ENCODE data around the gene SIGLEC12. TPM values are rescaled to one million over a fixed set of nuclear protein-coding genes. Genes with fewer than 3 reads are reported as not detected.
A peak's percentile ranks its signal among the peaks of the same experiment; 100 is the strongest.
"Not testable (repeated sequence)": the region's sequence is repeated elsewhere in the genome, so short reads cannot be mapped to it uniquely, and the experiment has no call there.

The SIGLEC12 gene
- total RNA-seq, 2 donors from 2014 or later, result 0.70 TPM; not detected in 1

DNA sequence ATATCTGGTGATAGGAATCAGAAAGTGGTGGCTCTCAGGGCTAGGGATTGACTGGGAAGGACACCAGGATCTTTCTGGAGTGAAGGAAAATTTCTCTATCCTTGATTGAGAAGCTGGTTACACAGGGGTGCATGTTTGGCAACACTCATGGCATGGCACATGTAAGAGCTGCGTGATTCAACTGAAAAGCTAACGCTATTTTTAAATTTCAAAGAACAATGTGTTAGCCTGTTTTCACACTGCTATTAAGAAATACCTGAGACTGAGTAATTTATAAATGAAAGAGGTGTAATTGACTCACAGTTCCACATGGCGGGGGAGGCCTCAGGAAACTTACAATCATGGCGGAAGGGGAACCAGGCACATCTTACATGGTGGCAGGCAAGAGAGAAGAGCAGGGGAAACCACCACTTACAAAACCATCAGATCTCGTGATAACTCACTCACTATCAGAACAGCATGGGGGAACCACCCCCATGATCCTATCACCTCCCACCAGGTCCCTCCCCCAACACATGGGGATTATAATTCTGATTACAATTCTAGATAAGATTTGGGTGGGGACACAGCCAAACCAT is 50.8 kb downstream of the SIGLEC12 start:
- Mint-ChIP-seq H3K27me3 (peaks cover 7 to 14% of the 10 kb centered on the region in 2 donors), H3K36me3 (peaks cover 15% of the 10 kb centered on the region), H3K27ac (peak overlapping the region in 1 of 2 donors; percentile 51), H3K4me1 (ENCODE audit: low read depth in 2 of 2) (peaks cover 19 to 34% of the 10 kb centered on the region in 2 donors), H3K4me3 (no peak overlapping the region), H3K9me3 (peaks cover 7% of the 10 kb centered on the region)
- no peak for DNase-seq (ENCODE audit: low spot score)
- no peak for ATAC-seq

DNA sequence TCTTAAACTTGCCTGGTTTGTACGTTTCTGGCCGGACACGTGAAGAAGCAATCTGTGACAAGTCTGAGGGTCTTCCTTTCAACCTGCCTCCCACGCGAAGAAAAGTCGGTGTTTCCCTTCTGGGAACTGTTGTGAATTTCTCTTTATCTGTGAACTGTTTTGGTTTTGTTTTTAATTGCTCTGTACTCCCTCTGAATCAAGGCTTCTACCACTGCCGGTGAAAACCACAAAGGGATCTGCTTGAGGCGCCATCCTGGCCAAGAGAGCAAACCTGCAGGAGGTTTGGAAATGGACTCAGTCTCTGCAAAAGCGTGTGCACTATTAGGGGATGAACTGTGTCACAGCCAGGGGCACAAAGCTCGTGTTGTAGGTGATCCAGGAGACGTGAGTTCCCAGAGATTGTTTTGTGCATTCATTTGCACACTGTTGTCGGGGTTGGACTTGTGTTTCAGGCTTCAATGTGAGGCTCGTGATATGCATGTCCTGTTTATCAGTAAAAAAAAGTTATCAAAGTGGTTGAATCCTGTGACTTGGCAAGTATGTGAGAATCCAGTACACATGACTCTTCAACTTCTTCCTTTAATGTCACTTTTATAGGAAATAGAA is 53.1 kb downstream of the SIGLEC12 start:
- Mint-ChIP-seq H3K9me3 (peaks cover 7% of the 10 kb centered on the region), H3K4me1 (ENCODE audit: low read depth in 2 of 2) (peaks cover 19 to 32% of the 10 kb centered on the region in 2 donors), H3K36me3 (peaks cover 15% of the 10 kb centered on the region), H3K27me3 (peaks cover 18 to 25% of the 10 kb centered on the region in 2 donors), H3K27ac (peak overlapping the region; percentile 52 to 57), H3K4me3 (peak overlapping the region; percentile 65)
- peak; percentile 75 for DNase-seq (ENCODE audit: low spot score)
- peak; percentile 89 to 93 for ATAC-seq

DNA sequence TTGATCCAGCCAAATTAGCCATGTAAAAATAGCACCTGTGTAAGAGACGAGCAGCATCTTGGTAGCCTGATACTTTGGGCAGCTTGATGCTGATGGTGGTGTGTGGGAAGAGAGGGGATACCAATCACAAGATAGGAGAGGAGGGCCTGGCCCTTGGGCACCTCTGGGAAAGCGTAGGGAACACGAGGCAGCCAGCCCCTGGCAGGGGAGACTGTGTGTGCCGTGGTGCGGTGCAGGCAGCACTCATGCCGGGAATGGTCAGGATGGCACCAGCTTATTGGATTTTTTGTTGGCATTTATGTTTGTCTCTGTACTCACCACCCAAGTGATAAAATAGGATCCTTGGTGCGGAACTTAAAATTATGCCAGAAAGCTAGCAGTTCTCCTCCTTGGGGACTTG is 53.6 kb downstream of the SIGLEC12 start:
- Mint-ChIP-seq H3K36me3 (peaks cover 15% of the 10 kb centered on the region), H3K27ac (peak overlapping the region; percentile 52 to 57), H3K9me3 (peaks cover 7% of the 10 kb centered on the region), H3K27me3 (peaks cover 18 to 29% of the 10 kb centered on the region in 2 donors), H3K4me1 (ENCODE audit: low read depth in 2 of 2) (peaks cover 22 to 32% of the 10 kb centered on the region in 2 donors), H3K4me3 (peak overlapping the region; percentile 65)
- no peak for DNase-seq (ENCODE audit: low spot score)
- ATAC-seq, result peak in 1 of 2 donors; percentile 36

DNA sequence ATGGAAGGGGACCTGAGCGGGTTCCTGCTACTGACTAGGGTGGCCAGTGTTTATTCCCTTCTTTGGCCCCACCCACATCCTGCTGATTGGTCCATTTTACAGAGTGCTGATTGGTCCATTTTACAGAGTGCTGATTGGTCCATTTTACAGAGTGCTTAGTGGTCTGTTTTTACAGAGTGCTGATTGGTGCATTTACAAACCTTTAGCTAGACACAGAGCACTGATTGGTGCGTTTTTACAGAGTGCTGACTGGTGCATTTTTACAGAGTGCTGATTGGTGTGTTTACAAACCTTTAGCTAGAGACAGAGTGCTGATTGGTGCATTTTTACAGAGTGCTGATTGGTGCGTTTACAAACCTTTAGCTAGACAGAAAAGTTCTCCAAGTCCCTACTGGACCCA is 54.1 kb downstream of the SIGLEC12 start:
- ATAC-seq; DNase-seq (ENCODE audit: low spot score); H3K9me3 Mint-ChIP-seq: not testable (repeated sequence)
- H3K27ac Mint-ChIP-seq, result peak overlapping the region; percentile 52 to 57
- peaks cover 27 to 34% of the 10 kb centered on the region in 2 donors for H3K4me1 Mint-ChIP-seq (ENCODE audit: low read depth in 2 of 2)
- H3K27me3 Mint-ChIP-seq, result peaks cover 18 to 34% of the 10 kb centered on the region in 2 donors
- H3K36me3 Mint-ChIP-seq, result peaks cover 15% of the 10 kb centered on the region
- peak overlapping the region; percentile 65 for H3K4me3 Mint-ChIP-seq

- Mint-ChIP-seq H3K36me3 (no peaks in the 10 kb centered on the region), H3K4me1 (ENCODE audit: low read depth in 2 of 2) (peaks cover 38 to 46% of the 10 kb centered on the region in 2 donors), H3K4me3 (peak overlapping the region; percentile 73), H3K27ac (peak overlapping the region; percentile 78 to 84), H3K9me3 (no peaks in the 10 kb centered on the region), H3K27me3 (peaks cover 13 to 42% of the 10 kb centered on the region in 2 donors)
- DNase-seq (ENCODE audit: low spot score) (peak; percentile 94), ATAC-seq (peak; percentile 91)
These were observed 59.9 kb downstream of the SIGLEC12 start for GRCh38 chr19:51441410-51442390.

Other genes with a start within 250 kb of the SIGLEC12 start
- gene IGLON5, start 190.2 kb downstream of the SIGLEC12 start, total RNA-seq, result under 1 TPM in 1 of 2 donors, not detected in 1; 0.59 TPM
- gene VSIG10L, start 159.7 kb downstream of the SIGLEC12 start, total RNA-seq, result 1 to 10 TPM; 1.0 to 2.0 TPM
- gene ETFB, start 135.4 kb downstream of the SIGLEC12 start, total RNA-seq, result 10 to 100 TPM; 41.1 to 83.8 TPM
- gene CLDND2, start 132.8 kb downstream of the SIGLEC12 start, total RNA-seq, result 10 to 100 TPM; 49.6 to 74.3 TPM
- 1,000 to 10,000 TPM; 1,196 to 2,045 TPM for gene NKG7, start 129.1 kb downstream of the SIGLEC12 start, total RNA-seq
- 10 to 100 TPM in 1 of 2 donors, 1 to 10 TPM in 1; 2.1 to 12.6 TPM for gene LIM2, start 113.8 kb downstream of the SIGLEC12 start, total RNA-seq
- gene C19orf84, start 111.2 kb downstream of the SIGLEC12 start, total RNA-seq, result under 1 TPM; 0.78 to 0.98 TPM
- 1 to 10 TPM in 1 of 2 donors, under 1 TPM in 1; 0.28 to 1.5 TPM for gene SIGLEC10, start 84.2 kb downstream of the SIGLEC12 start, total RNA-seq
- not detected for gene SIGLEC8, start 43.3 kb downstream of the SIGLEC12 start, total RNA-seq
- gene CEACAM18, start 23.3 kb downstream of the SIGLEC12 start, total RNA-seq, result not detected
- 1 to 10 TPM in 1 of 2 donors, not detected in 1; 1.0 TPM for gene SIGLEC6, start 29.9 kb upstream of the SIGLEC12 start, total RNA-seq
- 10 to 100 TPM in 1 of 2 donors, 1 to 10 TPM in 1; 9.9 to 13.2 TPM for gene ZNF175, start 69.5 kb upstream of the SIGLEC12 start, total RNA-seq
- under 1 TPM; 0.22 to 0.64 TPM for gene SIGLEC5, start 128.6 kb upstream of the SIGLEC12 start, total RNA-seq
- gene SIGLEC14, start 145.0 kb upstream of the SIGLEC12 start, total RNA-seq, result not detected
- gene SPACA6, start 191.5 kb upstream of the SIGLEC12 start, total RNA-seq, result 1 to 10 TPM; 2.7 to 3.0 TPM
- not detected for gene HAS1, start 222.2 kb upstream of the SIGLEC12 start, total RNA-seq